Epithelial cell of prostate (primary cell): ENCODE data around the gene BDH1.

Experiments
- DNase-seq: peaks from one replicate; pipeline ENCODE4 v3.0.0-alpha.2; 2011; ENCODE audit warnings: low read depth, low spot score
- H3K27ac ChIP-seq: fragments of 450-650 bp; 2 replicates; pipeline ENCODE4 v1.5.1; 2017; ENCODE audit warnings: mild to moderate bottlenecking

Gene BDH1

GRCh38 chr3:197552198-197552597, 3.6 kb downstream of the BDH1 start:
- H3K27ac ChIP-seq = no peak overlapping the region
- DNase-seq = no peak

DNA sequence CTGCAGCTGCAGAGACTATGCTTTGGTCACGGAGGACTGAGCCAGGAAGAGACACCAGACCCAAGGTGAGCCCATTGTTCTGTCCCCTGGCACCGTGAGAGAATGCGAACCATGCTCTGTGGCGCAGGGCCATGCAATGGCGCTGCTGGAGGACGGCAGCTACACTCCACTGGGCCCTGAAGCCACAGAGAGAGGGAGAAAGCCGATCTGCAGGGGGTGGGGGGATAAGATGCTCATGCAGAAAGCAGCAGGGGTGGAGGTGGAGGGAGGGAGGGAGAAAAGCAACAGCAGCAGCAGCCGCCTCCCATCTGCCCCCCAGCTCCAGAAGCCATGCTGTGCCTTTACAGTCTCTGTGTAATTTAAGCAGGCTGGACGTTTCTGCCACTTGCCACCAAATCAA, 5.3 kb downstream of the BDH1 start:
- H3K27ac ChIP-seq = no peak overlapping the region
- no peak for DNase-seq

DNA sequence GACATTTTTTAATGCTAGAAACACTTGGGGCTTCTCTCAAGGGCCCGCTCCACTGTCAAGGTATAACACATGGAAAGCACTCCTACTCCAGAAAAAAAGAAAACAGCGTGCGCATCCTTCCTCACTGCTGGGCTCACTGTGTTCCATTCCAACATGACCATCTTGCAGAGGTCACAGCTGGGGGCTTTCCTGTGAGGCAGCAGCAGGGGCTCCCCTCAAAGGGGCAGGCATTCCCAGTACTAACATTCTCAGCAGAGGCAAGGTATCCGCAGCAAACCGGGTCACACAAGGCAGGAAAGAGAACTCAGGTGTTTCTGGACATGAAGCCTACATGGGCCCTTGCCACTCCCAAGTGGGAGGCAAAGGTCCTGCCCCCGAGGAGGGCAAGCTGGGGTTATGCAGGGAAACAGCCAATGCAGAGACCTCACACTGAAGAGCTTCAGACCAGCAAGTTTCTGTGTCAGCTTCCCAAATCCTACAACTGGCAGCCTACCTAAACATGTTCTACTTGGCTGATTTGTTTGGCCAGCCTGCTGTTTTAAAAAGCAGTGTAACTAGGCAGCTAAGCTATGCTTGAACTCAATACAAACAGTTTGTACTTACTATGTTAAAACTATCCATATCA, 6.4 kb downstream of the BDH1 start:
- DNase-seq = no peak
- no peak overlapping the region for H3K27ac ChIP-seq

DNA sequence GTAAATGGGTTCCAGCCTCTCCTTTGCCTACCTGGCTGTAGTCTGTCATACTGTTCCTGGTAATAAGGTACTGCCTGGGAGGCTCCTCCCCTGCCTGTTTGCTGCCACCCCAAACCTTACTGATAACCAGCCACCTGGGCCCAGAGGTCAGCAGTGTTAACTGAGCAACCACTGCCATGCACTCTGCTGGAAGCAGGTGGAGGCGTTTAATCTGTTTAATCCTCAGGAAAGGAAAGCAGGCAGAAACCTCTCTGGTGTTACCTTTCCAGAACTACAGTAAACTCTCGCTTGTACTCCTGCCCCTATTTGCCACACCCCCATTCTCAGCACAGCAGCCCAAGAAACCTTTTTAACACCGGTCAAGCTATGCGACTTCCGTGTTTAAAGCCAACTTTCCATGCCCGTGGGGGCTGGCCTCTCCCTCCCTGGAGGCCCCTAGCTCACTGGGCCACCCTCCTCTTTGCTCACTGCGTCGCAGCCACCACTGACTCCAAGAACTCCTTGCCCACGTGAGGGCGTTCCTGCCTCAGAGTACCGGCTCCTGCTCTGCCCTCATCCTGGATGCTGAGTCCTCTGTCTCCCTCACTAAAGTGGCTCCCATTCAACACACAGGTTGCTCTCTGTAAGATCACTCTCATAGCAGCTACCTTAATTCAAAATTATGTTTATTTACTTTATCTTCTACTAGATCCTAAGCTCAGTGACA, 8.3 kb downstream of the BDH1 start:
- H3K27ac ChIP-seq = peak overlapping the region; percentile 32
- no peak for DNase-seq

GRCh38 chr3:197546307-197547085, 9.3 kb downstream of the BDH1 start:
- H3K27ac ChIP-seq = peak overlapping the region; percentile 32

DNA sequence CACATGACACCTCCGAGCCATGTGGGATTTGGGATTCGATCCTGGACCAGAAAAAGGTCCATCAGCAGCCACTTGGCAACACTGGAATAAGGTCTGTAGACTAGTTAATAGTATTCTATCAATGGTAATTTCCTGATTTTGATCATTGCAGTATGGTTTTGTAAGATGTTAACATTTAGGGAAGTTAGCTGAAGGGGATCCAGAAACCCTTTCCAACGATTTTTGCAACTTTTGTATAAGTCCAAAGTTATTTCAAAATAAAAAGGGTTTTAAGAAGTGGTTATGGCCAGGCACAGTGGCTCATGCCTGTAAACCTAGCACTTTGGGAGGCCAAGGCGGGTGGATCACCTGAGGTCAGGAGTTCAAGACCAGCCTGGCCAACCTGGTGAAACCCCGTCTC, 10.2 kb downstream of the BDH1 start:
- H3K27ac ChIP-seq = no peak overlapping the region
- DNase-seq = no peak

More at GRCh38 chr3:197546307-197547085, 9.3 kb downstream of the BDH1 start:
- no peak for DNase-seq

DNA sequence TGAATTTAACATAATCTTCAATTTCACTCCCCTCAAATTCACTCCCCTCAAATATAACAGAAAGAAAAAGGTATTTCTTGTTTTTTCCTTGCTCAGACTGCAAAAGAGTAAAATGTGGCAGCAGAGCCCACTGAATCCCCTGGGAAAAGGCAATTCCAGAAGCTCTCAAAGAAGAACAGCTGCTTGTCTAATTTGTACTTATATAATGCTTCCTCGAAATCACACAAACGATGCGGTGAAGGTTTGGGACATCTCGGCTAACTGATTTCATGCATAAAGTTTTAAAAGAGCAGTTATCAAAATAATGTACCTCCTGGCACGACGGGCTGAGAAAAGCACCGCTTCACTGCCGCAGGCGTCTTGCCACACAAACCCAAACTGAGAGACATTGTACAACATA, 10.7 kb downstream of the BDH1 start:
- H3K27ac ChIP-seq = no peak overlapping the region
- no peak for DNase-seq

DNA sequence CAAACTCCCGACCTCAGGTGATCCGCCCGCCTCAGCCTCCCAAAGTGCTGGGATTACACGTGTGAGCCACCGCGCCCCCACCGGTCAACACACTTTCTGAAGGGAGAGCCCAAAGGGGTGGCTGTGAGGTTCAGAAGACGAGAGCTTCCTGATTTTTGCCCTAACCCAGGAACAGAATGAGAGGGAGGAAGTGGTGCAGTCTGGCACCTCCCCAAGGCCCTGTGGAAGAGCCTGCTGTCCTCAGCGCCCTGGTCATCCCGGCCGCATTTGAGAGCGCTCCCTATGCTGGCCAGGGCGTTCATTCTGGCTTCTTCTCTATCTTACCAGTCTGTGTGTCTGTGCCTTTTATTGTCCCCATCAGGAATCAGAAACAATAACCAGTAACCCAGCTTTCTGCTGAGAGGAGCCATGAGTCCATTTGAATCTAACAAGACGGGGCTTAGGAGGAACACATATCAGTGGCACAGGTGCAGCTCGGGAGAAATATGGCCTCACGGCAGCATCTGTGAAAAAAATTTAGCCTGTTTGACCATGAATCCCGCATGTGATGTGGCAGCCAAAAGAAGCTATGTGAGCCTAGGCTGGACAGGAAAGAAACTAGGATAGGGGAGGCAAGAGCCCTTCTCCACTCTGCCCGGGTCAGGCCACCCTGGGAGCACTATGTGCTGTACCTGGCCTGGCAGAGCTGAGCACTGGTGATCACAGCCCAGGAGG, 12.9 kb downstream of the BDH1 start:
- no peak for DNase-seq
- H3K27ac ChIP-seq = no peak overlapping the region

DNA sequence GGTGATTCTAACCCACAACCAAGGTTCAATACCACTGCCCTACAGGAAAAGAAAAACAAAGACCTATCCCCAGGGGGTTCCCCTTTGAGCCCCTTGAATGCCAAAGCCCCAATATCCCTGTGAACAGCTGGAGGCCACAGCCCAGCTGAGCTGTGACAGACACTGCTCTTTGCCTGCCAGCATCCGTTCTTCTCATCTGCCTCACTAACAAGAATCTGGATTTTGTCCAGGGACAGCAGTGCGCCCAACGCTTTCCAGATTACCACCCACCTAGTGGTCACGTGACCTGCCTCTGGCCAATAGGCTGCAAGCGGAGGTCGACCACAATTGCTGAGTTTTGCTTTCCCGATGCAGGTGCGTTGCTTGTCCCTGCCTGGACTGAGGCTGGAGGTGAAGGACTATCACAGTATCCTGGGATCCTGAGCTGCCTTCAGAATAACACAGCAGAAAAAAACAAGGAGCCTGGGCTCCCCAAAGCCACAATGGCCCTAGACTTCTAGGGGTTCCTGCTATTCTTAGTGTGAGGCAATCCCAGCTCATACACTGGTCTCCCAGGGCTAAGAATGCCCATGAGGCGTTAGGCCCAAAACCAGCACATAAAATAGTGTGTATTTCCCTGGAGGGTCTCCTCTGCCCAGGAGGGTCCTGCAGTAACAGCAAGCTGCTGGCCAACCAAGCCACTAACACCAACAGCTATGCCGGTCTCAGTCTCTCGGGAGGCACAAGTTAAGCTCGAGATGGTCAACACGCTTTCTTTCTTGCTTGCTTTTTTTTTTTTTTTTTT, 13.8 kb downstream of the BDH1 start:
- peak overlapping the region; percentile 90 for H3K27ac ChIP-seq
- no peak for DNase-seq

DNA sequence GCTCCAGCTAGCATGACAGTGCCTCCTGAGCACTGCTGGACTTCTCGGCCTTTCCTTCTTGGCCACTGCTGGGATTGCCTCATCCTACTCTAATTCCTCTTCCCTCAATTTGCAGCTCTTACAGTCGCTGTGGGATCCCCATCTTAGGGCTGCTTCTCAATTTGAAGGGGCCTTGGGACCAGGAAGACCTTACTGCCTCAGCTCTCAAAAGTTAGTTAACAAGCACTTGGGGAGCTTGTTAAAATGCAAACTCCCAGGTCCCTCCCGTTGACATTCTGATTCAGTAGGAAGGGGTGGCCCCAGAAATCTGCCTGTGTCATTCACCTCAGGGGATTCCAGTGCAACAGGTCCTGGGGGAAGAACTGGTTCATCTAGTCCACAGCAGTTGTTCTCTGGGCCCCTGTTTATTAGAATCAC, 14.8 kb downstream of the BDH1 start:
- peak; percentile 52 for DNase-seq

DNA sequence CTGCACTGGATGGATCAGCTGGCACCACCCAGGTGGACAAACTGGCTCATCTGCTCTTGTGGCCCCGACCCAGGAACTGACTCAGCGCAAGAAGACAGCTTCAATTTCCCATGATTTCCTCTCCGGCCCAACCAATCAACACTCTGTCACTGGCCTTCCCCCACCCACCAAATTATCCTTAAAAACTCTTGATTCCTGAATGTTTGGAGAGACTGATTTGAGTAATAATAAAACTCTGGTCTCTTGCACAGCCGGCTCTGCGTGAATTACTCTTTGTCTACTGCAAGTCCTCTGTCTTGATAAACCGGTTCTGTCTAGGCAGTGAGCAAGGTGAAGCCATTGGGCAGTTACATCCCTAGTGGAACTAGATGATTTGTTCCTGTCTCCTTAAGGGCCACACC, 16.1 kb downstream of the BDH1 start:
- H3K27ac ChIP-seq = peak overlapping the region; percentile 90
- peak; percentile 95 for DNase-seq

More for the DNA sequence above, 14.8 kb downstream of the BDH1 start:
- H3K27ac ChIP-seq = peak overlapping the region; percentile 90

GRCh38 chr3:197533927-197534725, 21.6 kb downstream of the BDH1 start:
- peak overlapping the region; percentile 84 for H3K27ac ChIP-seq
- DNase-seq = no peak

GRCh38 chr3:197533396-197533795, 22.4 kb downstream of the BDH1 start:
- peak overlapping the region; percentile 84 for H3K27ac ChIP-seq
- no peak for DNase-seq

- DNase-seq = no peak
- H3K27ac ChIP-seq = no peak overlapping the region
These were observed 23.4 kb downstream of the BDH1 start for GRCh38 chr3:197532388-197532787.

DNA sequence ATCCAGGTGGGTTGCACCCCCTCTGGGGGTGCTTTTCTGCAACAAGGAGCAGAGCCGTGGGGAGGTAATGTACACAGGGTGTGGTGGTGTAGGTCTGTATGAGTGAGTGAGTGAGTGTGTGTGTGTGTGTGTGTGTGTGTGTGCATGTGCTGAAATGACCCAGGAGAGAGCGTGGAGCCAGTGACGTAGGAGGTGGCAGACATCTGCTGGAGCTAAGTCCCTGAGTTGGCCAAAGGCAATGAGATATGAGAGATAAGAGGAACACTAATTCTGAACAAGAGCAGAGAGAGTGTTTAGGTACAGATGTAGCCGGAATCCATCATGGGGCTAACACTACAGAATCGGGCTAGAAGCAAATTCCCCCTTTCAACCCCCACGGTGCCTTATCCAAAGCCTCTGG, 27.6 kb downstream of the BDH1 start:
- H3K27ac ChIP-seq = no peak overlapping the region
- no peak for DNase-seq

- no peak for DNase-seq
- H3K27ac ChIP-seq = no peak overlapping the region
These were observed 28.2 kb downstream of the BDH1 start for GRCh38 chr3:197527569-197527968.

GRCh38 chr3:197525706-197526105, 30.1 kb downstream of the BDH1 start:
- DNase-seq = no peak
- H3K27ac ChIP-seq = peak overlapping the region; percentile 5

DNA sequence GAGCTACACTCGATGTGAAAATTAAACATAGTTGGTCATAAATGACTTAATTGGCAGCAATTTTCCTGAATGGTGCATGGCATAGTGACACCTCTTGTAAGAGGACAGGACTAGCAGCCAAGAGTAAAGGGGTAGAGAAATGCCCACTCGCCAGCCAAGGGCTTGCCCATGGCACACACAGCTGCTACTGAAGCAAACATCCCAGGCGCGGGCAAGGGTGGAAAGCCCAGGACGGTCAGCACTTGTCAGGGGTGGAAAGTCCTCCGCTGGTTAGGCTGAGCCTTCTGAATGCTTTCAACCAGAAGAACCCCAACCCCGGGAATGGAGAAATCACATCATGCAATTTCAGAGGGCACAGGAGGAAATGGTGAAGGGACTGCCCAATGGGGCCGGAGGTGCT, 31.6 kb downstream of the BDH1 start:
- no peak for DNase-seq

DNA sequence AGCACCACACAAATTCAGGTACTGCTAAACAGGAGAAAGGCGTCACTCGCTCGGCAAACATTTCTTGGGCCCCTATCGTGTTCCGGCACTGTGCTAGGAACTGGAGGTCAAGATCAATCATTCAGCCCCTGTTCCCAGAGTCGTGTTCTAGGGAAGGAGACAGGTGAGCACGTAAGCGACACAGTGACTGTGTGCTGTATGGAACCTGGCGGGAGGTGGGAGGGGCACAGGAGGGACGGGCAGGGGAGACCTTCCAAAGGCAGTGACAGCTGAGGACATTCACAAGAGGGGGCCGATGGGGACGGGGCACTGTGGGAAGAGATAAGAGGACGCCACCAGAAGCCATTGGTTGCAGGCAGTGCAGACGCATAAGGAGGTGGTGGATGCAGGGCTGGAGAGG, 32.2 kb downstream of the BDH1 start:
- no peak for DNase-seq
- H3K27ac ChIP-seq = no peak overlapping the region

More for the DNA sequence above, 31.6 kb downstream of the BDH1 start:
- no peak overlapping the region for H3K27ac ChIP-seq
